ENCODE results near the gene DGCR2. TPM values are rescaled to one million over a fixed set of nuclear protein-coding genes. Genes with fewer than 3 reads are reported as not detected.

The DGCR2 gene
- total RNA-seq, 1 experiment from 2014 or later: 42.9 TPM

DNA sequence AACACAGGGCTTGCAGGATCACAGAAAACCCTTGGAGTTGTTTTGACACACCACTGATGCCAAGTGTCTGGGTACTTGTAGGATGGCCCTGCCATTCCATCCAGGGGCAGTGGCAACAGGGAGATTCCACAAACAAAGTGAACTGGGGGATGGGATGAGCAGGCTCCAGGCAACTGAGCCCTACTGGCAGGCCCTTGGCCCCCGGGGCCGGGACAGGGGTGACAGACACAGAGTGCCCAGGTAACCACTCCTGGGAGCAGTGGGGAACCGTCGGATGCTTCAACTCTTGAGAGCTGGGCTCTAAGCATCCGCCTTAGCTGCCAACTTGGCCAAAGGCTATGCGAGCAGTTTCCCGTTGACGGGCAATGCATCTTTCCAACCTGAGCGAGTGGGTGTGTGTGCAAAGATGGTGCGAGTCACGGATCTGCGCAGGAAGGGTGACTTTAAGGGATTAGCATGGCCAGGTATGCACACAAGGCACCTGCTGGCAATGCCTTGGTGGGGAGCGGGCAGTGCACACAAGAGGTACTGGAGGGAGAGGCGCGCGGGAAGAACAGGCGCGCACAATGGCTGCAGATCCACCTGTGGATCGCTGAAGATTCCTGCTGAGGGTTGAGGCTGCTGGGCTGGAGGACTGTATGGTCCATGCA lies 103.1 kb downstream of the DGCR2 start (continued):
- no peak for TF ChIP-seq REST (IDR thresholded peaks at IDR 0.05; ENCODE audit: low read depth)

DNA sequence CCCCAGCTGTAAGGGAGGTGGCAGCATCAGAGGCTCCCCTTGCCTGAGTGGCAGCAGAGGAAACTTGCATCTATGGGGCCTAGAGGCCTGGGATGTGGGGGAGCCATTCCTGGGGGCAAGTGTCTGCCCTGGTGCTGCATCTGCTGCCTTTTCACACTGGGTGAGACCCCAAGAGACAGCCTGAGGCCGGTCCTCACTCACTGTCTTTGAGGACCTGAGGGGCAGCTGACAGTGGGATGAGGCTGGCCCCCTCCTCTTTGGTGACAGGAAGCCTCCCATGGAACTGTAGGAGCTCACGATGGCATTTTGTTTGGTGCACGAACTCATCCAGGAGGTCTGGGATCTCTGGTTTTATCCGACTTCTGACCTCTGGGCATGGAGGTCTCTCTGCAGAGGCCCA lies 104.0 kb downstream of the DGCR2 start:
- Histone ChIP-seq H3K79me2 (ENCODE audit: insufficient read depth, low read length) (no peaks in the 10 kb centered on the region), H3K4me1 (ENCODE audit: control insufficient read depth in 1 of 2, insufficient read depth in 2 of 2, low read length in 2 of 2) (no peaks in the 10 kb centered on the region), H3K4me3 (replicated peaks in 1 of 2; ENCODE audit: low read depth in 1 of 2, low read length in 2 of 2) (no peak overlapping the region), H3K9me2 (ENCODE audit: insufficient read depth) (no peaks in the 10 kb centered on the region), H3K9me3 (ENCODE audit: control insufficient read depth in 1 of 2, insufficient read depth in 1 of 2, low read depth in 1 of 2, low read length in 2 of 2) (no peaks in the 10 kb centered on the region), H3K27ac (ENCODE audit: low read depth, low read length) (no peak overlapping the region), H3K36me3 (ENCODE audit: control insufficient read depth in 1 of 2, insufficient read depth in 2 of 2, low read length in 2 of 2) (no peaks in the 10 kb centered on the region), H3K9ac (ENCODE audit: low read length) (no peak overlapping the region), H3K27me3 (ENCODE audit: insufficient read depth, low read length) (0 out of 2 replicates have a peak, but pooled peaks cover 5% of the 10 kb centered on the region), H2AFZ (ENCODE audit: low read depth, low read length, poor library complexity, severe bottlenecking) (no peak overlapping the region), H3K4me2 (ENCODE audit: low read length) (no peak overlapping the region), H4K20me1 (ENCODE audit: insufficient read depth) (no peaks in the 10 kb centered on the region)
- ATAC-seq (no peak), DNase-seq (ENCODE audit: low read depth, low spot score) (no peak)
- ChIA-PET RAD21 (ENCODE audit: low non-redundant PET in 1 of 2, low total read pairs in 2 of 2, uncharacterized antibody in 2 of 2, unreplicated experiment in 2 of 2) (no interaction called here), CTCF (no interaction called here), POLR2A (no interaction called here)
- TF ChIP-seq ELF1 (IDR thresholded peaks at IDR 0.05; ENCODE audit: borderline replicate concordance, low read depth): no peak
- TF ChIP-seq POLR2AphosphoS5 (IDR thresholded peaks at IDR 0.05; ENCODE audit: low read depth, low read length): no peak
- TF ChIP-seq RAD21 (IDR thresholded peaks at IDR 0.05; ENCODE audit: low read depth): no peak
- TF ChIP-seq SP1 (IDR thresholded peaks at IDR 0.05; ENCODE audit: low read depth): no peak
- no peak for TF ChIP-seq FOSL1 (IDR thresholded peaks at IDR 0.05; ENCODE audit: low read depth)
- no peak for TF ChIP-seq ATF3 (IDR thresholded peaks at IDR 0.05)
- no peak for TF ChIP-seq ZNF274 (IDR thresholded peaks at IDR 0.05; ENCODE audit: low read depth, low read length)
- TF ChIP-seq, protein P1, sequence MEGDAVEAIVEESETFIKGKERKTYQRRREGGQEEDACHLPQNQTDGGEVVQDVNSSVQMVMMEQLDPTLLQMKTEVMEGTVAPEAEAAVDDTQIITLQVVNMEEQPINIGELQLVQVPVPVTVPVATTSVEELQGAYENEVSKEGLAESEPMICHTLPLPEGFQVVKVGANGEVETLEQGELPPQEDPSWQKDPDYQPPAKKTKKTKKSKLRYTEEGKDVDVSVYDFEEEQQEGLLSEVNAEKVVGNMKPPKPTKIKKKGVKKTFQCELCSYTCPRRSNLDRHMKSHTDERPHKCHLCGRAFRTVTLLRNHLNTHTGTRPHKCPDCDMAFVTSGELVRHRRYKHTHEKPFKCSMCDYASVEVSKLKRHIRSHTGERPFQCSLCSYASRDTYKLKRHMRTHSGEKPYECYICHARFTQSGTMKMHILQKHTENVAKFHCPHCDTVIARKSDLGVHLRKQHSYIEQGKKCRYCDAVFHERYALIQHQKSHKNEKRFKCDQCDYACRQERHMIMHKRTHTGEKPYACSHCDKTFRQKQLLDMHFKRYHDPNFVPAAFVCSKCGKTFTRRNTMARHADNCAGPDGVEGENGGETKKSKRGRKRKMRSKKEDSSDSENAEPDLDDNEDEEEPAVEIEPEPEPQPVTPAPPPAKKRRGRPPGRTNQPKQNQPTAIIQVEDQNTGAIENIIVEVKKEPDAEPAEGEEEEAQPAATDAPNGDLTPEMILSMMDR (IDR thresholded peaks at IDR 0.05 in 2 of 3, conservative IDR thresholded peaks at IDR 0.05 in 1 of 3; ENCODE audit: borderline replicate concordance in 1 of 3, insufficient read depth in 1 of 3, low read depth in 2 of 3, low read length in 2 of 3): no peak
- TF ChIP-seq TCF7L2 (IDR thresholded peaks at IDR 0.05; ENCODE audit: borderline replicate concordance, extremely low read depth, insufficient read depth, insufficient read length): no peak
- intact Hi-C loops (cut with micrococcal nuclease): no loop called here
- BruUV-seq (replicated peaks): no TSS peak
